ENCODE data around the gene CTDP1. TPM values are rescaled to one million over a fixed set of nuclear protein-coding genes. Genes with fewer than 3 reads are reported as not detected.

The CTDP1 gene
- polyA plus RNA-seq, 4 donors: 12.4 to 20.1 (median 16.1) TPM

DNA sequence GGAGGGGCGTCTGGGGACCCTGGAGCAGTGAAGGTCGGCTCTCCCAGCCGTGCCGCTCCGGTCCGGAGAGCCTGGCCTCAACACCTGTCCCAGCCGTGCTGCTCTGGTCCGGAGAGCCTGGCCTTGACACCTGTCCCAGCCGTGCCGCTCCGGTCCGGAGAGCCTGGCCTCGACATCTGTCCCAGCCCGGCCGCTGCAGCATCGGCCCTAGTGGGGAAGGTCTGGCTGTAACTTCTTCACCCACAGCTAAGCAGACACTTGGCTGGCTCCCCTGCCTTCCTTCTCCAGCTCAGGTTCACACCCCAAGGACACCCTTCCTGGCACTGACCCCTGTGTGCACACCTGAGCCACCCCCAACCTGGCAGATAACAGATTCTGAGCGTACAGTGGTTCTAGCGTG lies 122.7 kb downstream of the CTDP1 start:
- H3K27ac ChIP-seq (ENCODE audit: low read depth in 1 of 3, low read length in 2 of 3): no peak overlapping the region
- 91 to 94% (median 93%) methylated on average over 18 of the region's 18 CpGs for WGBS, 3 donors
- no peaks in the 10 kb centered on the region for H3K36me3 ChIP-seq (ENCODE audit: control insufficient read depth in 3 of 3, insufficient read depth in 2 of 3, low read depth in 1 of 3, low read length in 3 of 3)
- no peaks in the 10 kb centered on the region for H3K9me3 ChIP-seq (ENCODE audit: control insufficient read depth in 2 of 2, insufficient read depth in 1 of 2, low read depth in 1 of 2, low read length in 1 of 2)
- H3K4me1 ChIP-seq (ENCODE audit: control insufficient read depth in 3 of 3, insufficient read depth in 2 of 3, low read depth in 1 of 3, low read length in 2 of 3): peaks cover 0 to 3% (median 0%) of the 10 kb centered on the region in 3 donors
- no peak overlapping the region for H3K4me3 ChIP-seq (ENCODE audit: low read depth in 1 of 3, low read length in 3 of 3)
- DNase-seq (no peak), FAIRE-seq (no peak)
- peaks cover 0 to 21% (median 16%) of the 10 kb centered on the region in 3 donors for H3K27me3 ChIP-seq (ENCODE audit: control insufficient read depth in 3 of 3, insufficient read depth in 3 of 3, low read length in 3 of 3)

GRCh38 chr18:79803611-79804051 lies 124.0 kb downstream of the CTDP1 start:
- H3K27me3 ChIP-seq (ENCODE audit: control insufficient read depth in 3 of 3, insufficient read depth in 3 of 3, low read length in 3 of 3): peaks cover 0 to 15% (median 11%) of the 10 kb centered on the region in 3 donors
- no peak for DNase-seq
- H3K4me1 ChIP-seq (ENCODE audit: control insufficient read depth in 3 of 3, insufficient read depth in 2 of 3, low read depth in 1 of 3, low read length in 2 of 3): peaks cover 0 to 3% (median 0%) of the 10 kb centered on the region in 3 donors
- H3K4me3 ChIP-seq (ENCODE audit: low read depth in 1 of 3, low read length in 3 of 3): no peak overlapping the region
- H3K9me3 ChIP-seq (ENCODE audit: control insufficient read depth in 2 of 2, insufficient read depth in 1 of 2, low read depth in 1 of 2, low read length in 1 of 2): no peaks in the 10 kb centered on the region
- WGBS, 3 donors: 90 to 92% (median 90%) methylated on average over 14 of the region's 14 CpGs
- FAIRE-seq: no peak
- H3K27ac ChIP-seq (ENCODE audit: low read depth in 1 of 3, low read length in 2 of 3): no peak overlapping the region
- H3K36me3 ChIP-seq (ENCODE audit: control insufficient read depth in 3 of 3, insufficient read depth in 2 of 3, low read depth in 1 of 3, low read length in 3 of 3): no peaks in the 10 kb centered on the region

Other genes starting within 250 kb of the CTDP1 start
- gene KCNG2, start 118.1 kb downstream of the CTDP1 start, polyA plus RNA-seq: under 1 TPM in 2 of 4 donors, not detected in 2; 0.10 to 0.30 TPM